Erythroblast (primary cell): ENCODE data around the gene MRM3.

Experiments used
- GATA1 ChIP-seq: IDR thresholded peaks from 2 replicates; pipeline ENCODE4 v1.6.1; 2011; ENCODE audit warnings: low read depth, mild to moderate bottlenecking, control low read depth, low read length, moderate library complexity
- POLR2A ChIP-seq: IDR thresholded peaks from 2 replicates; pipeline ENCODE4 v1.6.1; 2011; ENCODE audit warnings: mild to moderate bottlenecking, low read length

DNA sequence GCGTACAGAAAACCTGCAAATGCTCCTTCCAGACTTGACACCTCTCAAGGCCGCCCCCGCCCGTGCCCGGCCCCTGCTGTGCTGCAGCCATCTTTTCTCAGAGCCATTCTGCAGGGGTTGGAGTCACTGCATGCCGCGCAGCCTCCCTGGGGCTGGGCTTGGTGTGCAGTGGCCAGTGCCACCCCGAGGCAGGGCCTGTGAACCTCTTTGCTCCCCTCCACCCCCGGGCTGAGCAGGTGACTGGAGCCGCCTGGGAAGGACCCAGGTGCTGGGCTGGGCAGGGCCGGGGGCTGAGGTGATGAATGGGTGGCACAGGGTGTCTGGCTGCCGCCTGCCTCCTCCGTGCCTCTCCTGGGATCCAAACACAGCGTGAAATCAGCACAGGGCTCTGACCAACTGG is 20.3 kb downstream of the MRM3 start:
- no peak for TF ChIP-seq POLR2A
- TF ChIP-seq GATA1, result no peak
